ENCODE measurements around the gene PKP4. TPM values are rescaled to one million over a fixed set of nuclear protein-coding genes. Genes with fewer than 3 reads are reported as not detected.
A peak's percentile ranks its signal among the peaks of the same experiment; 100 is the strongest.

The PKP4 gene
- total and polyA plus RNA-seq, 2 donors from 2014 or later, result 120 to 243 TPM

DNA sequence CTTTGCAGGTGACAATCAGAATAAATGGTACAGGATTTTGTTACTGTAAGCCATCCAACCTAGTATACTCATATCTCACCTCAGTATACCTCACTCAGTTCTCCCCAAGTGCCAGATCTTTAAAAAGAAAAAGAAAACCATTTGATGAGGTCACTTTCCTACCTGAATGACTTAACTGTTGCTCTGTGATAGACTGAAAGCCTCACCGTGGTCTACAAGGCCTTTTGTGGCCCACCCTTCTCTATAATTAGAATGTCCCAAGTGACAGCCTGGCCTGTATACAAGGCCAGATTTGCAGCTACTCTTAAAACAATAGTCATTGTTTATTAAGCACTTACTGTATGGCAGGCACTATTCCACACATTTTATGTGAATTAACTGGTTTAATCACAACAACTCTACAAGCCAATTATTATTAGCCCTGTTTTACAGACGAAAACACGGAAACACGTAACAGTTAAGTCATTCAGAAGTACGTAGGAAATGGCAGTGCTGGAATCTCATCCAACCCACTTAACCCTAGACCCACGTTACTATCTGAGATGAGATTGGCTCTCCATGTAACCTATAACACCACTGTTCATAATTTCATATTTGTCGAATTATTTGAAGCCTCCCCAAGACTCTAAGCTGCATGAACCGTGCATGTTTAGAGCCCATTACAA is 28.3 kb downstream of the PKP4 start:
- Histone ChIP-seq H3K36me3 (ENCODE audit: control insufficient read depth in 2 of 3, insufficient read depth in 3 of 3, low read length in 3 of 3) (no peaks in the 10 kb centered on the region), H3K4me1 (ENCODE audit: control insufficient read depth in 2 of 3, insufficient read depth in 2 of 3, low read depth in 1 of 3, low read length in 3 of 3) (peaks cover 0 to 21% (median 7%) of the 10 kb centered on the region in 3 donors), H3K27ac (ENCODE audit: low read depth in 2 of 2, low read length in 2 of 2) (no peak overlapping the region), H3K9me3 (ENCODE audit: control insufficient read depth in 2 of 3, insufficient read depth in 1 of 3, low read length in 3 of 3) (no peaks in the 10 kb centered on the region), H3K27me3 (ENCODE audit: control insufficient read depth, insufficient read depth, low read length) (no peaks in the 10 kb centered on the region), H3K9ac (ENCODE audit: low read length in 3 of 3) (no peak overlapping the region), H3K4me3 (ENCODE audit: low read length in 3 of 3) (no peak overlapping the region)
- TF ChIP-seq, protein P1, sequence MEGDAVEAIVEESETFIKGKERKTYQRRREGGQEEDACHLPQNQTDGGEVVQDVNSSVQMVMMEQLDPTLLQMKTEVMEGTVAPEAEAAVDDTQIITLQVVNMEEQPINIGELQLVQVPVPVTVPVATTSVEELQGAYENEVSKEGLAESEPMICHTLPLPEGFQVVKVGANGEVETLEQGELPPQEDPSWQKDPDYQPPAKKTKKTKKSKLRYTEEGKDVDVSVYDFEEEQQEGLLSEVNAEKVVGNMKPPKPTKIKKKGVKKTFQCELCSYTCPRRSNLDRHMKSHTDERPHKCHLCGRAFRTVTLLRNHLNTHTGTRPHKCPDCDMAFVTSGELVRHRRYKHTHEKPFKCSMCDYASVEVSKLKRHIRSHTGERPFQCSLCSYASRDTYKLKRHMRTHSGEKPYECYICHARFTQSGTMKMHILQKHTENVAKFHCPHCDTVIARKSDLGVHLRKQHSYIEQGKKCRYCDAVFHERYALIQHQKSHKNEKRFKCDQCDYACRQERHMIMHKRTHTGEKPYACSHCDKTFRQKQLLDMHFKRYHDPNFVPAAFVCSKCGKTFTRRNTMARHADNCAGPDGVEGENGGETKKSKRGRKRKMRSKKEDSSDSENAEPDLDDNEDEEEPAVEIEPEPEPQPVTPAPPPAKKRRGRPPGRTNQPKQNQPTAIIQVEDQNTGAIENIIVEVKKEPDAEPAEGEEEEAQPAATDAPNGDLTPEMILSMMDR (IDR thresholded peaks at IDR 0.05; ENCODE audit: borderline replicate concordance, extremely low read depth, insufficient read depth), result no peak
- DNase-seq (no peak), FAIRE-seq (no peak)
- intact Hi-C loops (cut with DNase I), result no loop called here

DNA sequence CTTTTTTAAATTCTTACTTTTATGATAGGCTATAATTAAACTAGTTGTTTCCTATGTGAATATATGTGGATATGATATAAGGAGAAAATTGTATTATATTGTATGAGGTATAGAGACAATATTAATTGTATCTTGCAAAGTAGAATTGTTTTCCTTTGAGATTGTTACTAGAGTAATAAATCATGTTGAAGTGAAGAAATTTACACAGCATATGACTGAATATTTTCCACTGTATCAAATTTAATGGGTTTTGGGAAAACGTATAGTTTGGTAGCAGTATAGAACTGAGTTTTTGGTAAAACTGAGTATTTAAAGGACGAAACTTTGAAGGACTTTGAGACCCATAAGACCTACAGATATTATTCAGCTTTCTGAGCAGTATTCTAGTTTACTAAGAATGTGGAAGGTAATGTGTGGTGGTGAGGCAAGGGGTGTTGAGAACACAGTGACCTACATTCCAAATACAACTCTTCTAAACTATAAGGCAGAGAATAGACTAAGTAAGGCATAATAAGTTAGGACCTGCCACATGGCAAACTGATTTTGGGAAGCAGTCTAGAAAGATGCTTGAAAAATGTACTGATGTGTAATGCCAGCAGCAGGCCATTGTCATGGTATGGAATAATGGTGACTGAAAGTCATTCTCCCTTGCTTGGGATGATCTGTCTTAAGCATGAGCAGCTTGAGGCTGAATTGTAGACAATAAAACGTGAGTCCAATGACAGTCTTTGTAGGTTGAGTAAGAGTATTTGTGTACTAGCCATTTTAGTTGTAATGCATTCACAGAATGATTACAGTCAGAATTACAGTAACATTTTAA is 29.6 kb downstream of the PKP4 start:
- FAIRE-seq, result no peak
- H3K27ac ChIP-seq (ENCODE audit: low read depth in 2 of 2, low read length in 2 of 2), result no peak overlapping the region
- TF ChIP-seq, protein P1 (IDR thresholded peaks at IDR 0.05; ENCODE audit: borderline replicate concordance, extremely low read depth, insufficient read depth), result no peak
- intact Hi-C loops (cut with DNase I), result no loop called here
- H3K36me3 ChIP-seq (ENCODE audit: control insufficient read depth in 2 of 3, insufficient read depth in 3 of 3, low read length in 3 of 3), result no peaks in the 10 kb centered on the region
- H3K9me3 ChIP-seq (ENCODE audit: control insufficient read depth in 2 of 3, insufficient read depth in 1 of 3, low read length in 3 of 3), result no peaks in the 10 kb centered on the region
- no peak overlapping the region for H3K9ac ChIP-seq (ENCODE audit: low read length in 3 of 3)
- peaks cover 0 to 21% (median 7%) of the 10 kb centered on the region in 3 donors for H3K4me1 ChIP-seq (ENCODE audit: control insufficient read depth in 2 of 3, insufficient read depth in 2 of 3, low read depth in 1 of 3, low read length in 3 of 3)
- peak overlapping the region in 1 of 3 donors; percentile 10 for H3K4me3 ChIP-seq (ENCODE audit: low read length in 3 of 3)
- DNase-seq, result no peak
- H3K27me3 ChIP-seq (ENCODE audit: control insufficient read depth, insufficient read depth, low read length), result no peaks in the 10 kb centered on the region

DNA sequence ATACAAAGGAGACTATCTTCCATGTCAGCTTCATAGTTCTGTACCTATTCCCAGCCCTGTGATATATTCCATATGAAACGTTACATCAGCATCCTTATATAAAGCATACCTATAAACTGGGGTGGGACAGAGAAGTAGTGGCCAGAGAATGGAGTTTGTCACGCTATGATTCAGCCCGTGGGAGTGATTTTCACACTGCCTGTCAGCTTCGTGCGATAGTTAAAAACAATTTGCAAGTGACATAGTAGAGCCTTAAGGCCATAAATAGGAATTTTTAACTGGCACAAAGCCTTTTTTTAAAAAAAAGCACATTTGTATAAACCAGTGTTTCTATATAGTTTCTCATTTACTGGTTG is 30.2 kb downstream of the PKP4 start:
- DNase-seq, result peak in 1 of 5 donors; percentile 27
- intact Hi-C loops (cut with DNase I), result no loop called here
- Histone ChIP-seq H3K4me3 (ENCODE audit: low read length in 3 of 3) (peak overlapping the region in 1 of 3 donors; percentile 10), H3K27ac (ENCODE audit: low read depth in 2 of 2, low read length in 2 of 2) (no peak overlapping the region), H3K27me3 (ENCODE audit: control insufficient read depth, insufficient read depth, low read length) (no peaks in the 10 kb centered on the region), H3K36me3 (ENCODE audit: control insufficient read depth in 2 of 3, insufficient read depth in 3 of 3, low read length in 3 of 3) (no peaks in the 10 kb centered on the region), H3K9ac (ENCODE audit: low read length in 3 of 3) (no peak overlapping the region), H3K9me3 (ENCODE audit: control insufficient read depth in 2 of 3, insufficient read depth in 1 of 3, low read length in 3 of 3) (no peaks in the 10 kb centered on the region), H3K4me1 (ENCODE audit: control insufficient read depth in 2 of 3, insufficient read depth in 2 of 3, low read depth in 1 of 3, low read length in 3 of 3) (peaks cover 0 to 21% (median 7%) of the 10 kb centered on the region in 3 donors)
- FAIRE-seq, result no peak
- TF ChIP-seq, protein P1 (IDR thresholded peaks at IDR 0.05; ENCODE audit: borderline replicate concordance, extremely low read depth, insufficient read depth), result no peak
